CD4-positive, alpha-beta T cell treated with Interferon alpha-2 for 1 hour (primary cell): ENCODE measurements around the gene FHAD1.
"Not testable (repeated sequence)": the region's sequence is repeated elsewhere in the genome, so short reads cannot be mapped to it uniquely, and the experiment has no call there.

ENCODE experiments used
- DNase-seq, 2 donors: peaks; one replicate each; pipeline ENCODE4 v3.0.0-alpha.2; 2020 to 2022

FHAD1 gene

DNA sequence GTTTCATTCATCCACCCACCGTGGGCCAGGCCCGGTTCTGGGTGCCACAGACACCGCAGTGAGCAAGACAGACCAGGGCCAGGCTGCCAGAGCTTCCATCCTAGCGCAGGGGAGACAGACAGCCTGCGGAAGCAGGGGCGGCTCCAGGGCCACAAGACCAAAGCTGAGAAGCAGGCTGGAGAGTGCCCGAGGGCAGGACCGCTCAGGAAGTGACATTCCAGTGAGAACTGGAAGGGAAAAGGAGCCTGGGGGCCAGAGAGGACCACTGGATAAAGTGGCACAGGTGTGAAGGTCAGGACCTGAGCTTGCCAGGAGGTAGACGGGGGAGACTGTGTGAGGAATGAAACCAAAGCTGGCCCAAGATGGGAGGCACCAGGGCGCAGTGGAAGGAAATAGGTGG lies 103.1 kb downstream of the FHAD1 start:
- no peak for DNase-seq

DNA sequence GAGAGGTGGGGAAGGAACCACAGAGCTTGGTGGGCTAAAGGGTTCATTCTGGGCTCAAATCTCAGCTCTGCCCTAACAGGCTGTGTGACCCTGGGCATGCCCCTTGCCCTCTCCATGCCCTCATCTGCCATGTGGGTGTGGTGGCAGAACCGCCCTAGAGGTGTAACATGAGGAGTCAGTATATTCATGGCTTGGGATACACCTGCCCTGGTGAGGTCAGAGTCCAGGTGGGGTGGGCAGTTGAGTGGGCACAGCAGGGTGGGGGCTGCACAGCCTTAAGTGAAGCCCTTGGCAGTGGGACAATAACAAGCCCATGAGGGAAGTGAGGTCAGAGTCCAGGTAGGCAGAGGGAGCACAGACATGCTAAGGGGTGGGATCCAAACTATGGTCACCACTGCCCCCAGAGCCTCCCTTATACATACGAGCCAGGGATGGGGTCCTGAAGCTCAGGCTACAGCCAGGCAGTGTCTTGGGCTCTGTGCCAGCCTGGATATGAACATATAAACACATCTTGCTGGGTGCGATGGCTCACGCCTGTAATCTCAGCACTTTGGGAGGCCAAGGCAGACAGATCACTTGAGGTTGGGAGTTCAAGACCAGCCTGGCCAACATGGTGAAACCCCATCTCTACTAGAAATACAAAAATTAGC lies 103.7 kb downstream of the FHAD1 start:
- DNase-seq, result no peak

DNA sequence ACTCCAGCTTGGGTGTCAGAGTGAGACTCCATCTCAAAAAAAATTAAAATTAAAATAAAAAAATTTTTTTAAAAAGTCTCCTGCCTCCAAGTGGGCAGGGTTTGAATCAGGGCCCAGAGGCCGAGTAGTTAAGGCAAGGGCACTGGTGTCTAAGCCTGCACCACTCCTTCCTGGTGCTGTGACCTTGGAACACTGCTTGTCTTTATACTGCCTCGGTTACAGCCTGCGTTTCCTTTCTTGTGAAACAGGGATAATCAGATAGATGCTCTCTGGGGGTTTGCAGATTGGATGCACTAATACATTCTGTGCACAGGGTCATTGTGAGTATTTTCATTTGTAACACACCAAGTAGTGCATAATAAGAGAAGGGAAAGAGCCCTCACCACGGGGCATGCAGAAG lies 104.3 kb downstream of the FHAD1 start:
- DNase-seq, result no peak

DNA sequence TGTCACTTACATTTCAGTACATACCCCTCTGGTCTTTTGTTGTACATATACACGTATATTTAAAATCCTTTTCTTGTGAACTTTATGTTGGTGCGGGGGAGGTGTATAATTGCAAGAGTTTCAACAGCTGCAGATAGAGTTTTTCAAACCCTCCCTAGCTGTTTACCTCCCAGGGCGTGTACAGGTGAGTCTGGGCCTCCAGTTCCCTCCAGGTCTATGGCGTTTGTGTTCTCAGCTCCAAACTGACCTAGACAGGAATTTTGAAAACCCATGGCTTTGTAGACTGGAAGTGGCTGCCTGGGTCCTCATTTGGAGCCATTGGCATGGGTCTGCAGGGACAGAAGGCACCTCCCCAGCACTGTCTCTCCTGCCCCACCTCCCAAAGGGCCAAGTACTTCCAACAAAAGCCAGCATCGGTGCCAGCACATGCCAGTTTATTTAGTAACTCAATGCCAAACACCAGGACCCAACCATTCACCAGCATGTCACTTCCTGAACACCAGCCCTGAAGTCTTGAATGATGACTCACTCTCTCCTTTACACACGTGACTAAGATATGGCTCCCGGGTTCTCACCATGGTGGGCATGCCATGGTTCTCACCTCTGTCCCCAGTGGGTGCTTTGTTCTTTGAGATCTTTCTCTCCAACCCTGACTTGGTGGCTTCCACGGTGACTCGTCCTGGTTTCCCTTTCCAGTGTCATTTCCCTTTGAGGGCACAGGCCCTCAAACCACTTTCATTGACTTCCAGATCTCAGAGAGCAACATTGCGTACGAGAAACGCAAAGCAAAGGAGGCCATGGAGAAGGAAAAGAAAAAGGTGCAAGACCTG lies 105.3 kb downstream of the FHAD1 start:
- DNase-seq, result peak; percentile 7 to 46

DNA sequence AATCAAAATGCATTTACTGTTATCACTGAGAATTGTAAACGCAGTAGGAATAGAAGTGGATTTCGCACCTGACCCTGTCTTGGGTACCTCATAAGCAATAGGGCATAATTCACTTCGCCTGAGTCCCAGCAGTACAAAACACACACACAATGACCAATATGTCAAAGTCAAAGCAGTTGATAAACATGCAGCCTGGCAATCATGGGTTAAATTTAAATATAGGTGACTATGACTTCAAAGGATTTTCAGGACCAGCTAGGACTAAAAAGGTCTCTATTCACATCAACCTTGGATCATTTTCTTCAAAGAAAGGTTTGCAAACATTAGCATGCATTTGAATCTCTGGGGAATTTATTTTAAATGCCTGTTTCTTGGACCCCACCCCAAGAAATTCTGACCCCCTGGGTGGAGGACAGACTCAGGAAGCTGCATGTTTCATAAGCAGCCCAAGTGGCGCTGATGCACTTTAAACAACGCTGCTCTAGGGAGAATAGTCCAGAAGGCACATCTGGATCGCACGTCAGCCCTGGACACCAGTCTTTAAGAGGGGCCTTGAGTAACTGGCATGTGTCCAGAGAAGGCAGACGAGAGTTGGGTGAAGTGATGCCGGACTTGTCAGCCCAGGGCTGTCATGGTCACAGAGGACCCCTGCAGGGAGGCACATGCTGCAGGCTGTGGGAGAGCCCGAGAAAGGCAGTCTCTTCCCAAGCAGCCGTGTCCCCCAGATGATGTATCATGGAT lies 107.0 kb downstream of the FHAD1 start:
- no peak for DNase-seq

DNA sequence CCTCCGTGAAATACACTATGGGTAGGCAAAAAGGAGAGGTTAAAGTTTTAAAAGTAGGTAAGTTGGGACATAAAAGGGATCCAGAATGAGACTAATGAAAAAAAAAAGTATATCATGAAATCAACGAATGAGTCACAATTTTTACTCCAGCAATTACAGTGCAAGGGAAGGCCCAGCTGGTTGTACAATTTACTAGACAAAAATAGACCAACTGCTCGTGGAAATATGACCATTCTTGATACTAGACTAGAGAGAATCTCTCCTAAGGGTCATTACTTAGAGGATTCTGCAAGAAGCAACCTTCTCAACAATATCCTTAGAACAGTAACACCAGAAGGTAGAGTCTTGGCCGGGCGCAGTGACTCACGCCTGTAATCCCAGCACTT lies 107.5 kb downstream of the FHAD1 start:
- no peak for DNase-seq

DNA sequence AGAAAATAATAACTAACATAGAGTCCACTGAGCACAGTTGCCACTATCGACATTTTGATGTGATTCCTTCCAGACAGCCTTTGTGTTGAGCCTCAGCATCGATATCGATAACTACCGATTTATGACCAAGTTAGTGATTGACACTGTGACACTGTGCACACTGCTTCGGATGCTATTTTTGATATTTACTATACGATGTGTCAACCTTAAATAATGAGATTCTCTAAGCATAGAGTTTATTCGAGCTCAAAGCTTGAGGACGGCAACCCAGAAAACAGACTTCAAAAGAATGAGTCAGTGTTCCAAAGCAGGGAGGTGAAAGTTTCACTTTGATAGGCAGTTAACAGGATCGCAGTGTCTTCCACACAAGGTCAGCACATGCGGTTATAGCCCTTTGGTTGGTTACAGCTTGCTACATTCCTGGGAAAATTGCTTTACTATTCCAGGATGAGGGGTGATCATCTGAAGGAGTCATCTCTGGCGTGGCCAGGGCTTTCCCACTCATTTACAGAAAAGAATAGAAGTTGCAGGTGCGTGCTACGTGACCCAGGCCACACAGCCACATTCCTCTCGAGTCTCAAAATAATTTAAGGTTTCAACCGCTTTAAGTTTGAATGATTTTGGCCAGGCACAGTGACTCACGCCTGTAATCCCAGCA lies 109.1 kb downstream of the FHAD1 start:
- no peak for DNase-seq

DNA sequence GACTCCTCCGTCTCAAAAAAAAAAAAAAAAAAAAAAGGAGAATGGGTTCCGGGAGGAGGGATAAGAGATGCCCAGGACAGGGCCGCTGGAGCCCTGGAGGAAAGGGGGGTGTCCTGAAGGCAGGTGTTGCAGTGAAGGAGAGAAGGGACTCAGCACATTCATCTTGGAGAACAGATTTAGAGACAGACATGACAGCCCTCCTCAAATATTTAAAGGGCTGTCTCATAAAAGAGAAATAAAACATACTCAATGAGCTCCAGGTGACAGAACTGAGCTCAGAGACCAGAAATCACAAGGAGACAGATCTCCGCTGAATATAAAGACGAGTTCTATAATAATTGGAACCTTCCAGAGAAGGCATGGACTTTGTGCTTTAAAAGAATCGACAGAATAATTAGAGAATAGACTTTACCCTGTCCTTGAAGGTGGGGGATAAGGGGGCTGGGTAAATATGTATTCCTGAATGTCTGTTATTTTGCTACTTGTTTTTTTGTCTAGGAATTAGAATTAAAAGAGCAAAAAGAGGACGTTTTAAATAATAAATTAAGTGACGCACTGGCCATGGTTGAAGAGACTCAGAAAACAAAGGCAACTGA lies 110.7 kb downstream of the FHAD1 start:
- no peak for DNase-seq

DNA sequence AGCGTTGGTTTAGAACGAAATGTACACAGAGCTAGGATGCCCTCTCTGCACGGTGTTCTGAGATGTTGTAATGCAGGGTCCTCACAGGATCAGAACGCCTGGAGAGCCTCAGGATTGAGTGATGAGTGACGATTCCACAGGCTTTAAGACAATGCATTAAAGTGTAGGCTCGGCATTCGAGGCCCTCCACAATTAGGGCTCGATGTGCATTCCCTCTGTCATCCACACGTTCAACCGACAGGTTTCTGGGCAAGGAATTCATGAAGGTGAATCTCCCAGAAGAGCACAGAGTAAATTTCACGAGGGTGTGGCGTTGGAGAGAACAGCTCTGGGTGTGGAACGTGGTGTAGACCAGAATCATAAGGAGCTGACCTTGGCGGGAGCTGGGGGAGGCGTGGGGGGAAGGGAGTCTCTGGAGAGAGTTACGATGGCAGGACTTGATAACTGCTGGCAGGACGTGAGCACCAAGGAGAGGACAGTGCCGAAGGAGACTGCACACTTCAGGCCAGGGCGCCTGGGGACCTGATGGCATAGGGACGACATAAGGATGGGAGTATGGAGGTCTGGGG lies 111.6 kb downstream of the FHAD1 start:
- no peak for DNase-seq

DNA sequence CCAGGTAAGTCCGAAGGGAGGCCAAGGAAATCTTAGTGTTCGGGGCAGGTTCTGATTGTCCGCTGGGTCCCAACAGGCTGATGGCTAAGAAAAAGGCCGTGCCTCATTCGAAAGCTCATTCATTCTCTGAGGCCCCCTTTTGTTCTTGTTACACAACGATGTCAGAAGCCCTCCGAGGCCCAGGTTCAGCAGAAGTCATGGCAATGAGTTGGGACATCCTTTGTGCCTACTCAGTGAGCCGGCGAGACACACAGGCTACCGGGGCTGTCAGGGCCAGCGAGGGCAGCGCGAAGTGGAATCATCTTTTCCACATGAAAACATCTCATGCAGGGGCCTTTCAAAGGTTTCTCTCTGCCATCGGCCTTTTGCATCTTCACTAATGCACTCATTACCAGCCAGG lies 113.7 kb downstream of the FHAD1 start:
- DNase-seq, result no peak

DNA sequence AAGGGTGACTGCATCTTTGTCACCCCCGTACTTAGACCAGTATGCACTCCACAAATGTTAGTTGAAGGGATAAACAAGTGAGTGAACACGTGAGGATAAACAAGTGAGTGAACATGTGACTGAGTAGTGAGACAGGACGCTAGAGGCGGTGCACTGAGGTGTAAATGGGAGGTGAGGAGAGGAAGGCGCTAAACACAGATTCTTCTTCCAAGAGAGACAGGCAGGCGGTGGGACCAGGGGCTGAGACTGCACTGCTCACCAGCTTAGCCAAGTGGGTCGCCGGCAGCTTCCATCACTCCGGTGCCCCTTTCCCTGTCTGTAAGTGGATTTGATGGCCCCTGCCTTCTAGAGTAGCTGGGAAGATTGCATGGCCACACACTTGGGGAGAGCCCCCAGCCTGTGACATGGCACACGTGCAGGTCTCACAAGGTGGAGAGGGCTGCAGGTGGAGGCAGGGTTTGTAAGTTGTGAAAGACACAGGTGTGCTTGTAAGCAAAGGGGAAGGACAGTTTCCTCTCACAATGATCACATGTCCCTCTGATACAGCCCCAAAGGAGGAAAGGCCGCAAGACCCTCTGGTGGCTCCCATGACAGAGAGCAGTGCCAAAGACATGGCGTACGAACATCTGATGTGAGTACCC lies 115.2 kb downstream of the FHAD1 start:
- no peak for DNase-seq

DNA sequence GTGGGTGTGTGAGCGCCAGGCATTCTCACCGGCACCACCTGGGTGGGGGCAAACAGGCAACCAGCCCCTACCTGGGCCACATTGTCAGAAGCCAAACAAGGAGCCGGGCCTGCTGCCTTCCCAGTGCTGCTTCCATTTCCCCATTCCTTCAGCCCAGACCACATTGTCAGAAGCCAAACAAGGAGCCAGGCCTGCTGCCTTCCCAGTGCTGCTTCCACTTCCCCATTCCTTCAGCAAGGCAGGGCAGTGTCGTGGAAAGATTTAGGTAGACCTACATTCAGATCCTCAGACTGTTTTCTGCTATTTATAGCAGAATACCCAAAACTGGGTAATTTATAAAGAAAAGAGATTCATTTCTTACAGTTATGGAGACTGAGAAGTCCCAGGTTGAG lies 115.7 kb downstream of the FHAD1 start:
- DNase-seq, result no peak

DNA sequence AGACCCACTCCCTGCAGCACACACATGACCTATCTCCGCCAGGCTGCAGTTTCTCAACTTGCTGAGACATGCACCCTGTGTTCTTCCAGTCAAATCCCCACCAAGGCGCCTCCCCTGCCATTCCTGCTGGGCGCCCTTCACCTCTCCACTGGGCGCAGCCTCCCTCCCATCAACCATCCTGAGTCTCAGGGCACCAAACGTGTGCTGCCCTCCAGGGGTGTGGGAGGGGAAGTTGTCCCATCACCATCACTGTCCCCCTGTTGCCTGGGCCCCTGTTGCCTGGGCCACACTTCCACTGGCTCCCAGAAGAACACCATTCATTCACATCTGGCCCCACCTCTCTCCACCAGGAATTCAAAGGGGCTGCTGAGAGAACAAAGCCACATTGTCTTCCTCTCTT lies 117.7 kb downstream of the FHAD1 start:
- DNase-seq, result peak in 1 of 2 donors; percentile 21

DNA sequence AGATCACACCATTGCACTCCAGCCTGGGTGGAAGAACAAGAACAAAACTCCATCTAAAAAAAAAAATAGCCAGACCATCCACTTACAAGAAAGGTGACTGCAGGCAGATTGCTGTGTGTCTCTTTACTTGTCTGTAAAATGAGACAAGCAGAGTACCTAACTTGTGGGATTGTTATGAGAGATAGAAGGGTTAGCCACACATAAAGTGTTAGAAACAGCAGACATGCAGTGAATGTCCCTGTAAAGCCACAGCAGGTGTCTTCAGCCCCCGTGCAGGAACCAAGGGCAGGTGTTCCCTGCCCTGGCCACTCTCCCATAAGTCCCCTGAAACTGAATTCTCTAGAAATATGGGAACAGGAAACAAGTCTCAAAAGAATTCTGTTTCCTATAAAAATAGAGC lies 121.9 kb downstream of the FHAD1 start:
- DNase-seq, result no peak

DNA sequence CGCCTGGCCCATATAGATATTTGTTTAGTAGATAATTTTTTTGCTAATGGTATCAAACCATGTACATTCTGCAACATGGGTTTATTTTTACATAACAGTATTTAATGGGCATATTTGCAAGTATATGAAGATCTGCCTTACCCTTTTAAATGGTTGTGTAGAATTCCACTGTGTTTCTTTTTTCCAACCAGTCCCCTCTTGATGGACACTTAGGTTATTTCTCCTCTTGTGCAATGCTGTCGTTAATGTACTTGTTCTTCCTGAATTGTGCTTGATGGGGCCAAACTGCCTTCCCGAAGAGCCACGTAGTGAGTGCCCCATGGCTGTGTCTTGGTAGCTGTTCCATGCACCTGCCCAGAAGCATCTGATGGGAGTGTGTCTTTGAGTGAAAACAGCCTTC lies 123.2 kb downstream of the FHAD1 start:
- no peak for DNase-seq

DNA sequence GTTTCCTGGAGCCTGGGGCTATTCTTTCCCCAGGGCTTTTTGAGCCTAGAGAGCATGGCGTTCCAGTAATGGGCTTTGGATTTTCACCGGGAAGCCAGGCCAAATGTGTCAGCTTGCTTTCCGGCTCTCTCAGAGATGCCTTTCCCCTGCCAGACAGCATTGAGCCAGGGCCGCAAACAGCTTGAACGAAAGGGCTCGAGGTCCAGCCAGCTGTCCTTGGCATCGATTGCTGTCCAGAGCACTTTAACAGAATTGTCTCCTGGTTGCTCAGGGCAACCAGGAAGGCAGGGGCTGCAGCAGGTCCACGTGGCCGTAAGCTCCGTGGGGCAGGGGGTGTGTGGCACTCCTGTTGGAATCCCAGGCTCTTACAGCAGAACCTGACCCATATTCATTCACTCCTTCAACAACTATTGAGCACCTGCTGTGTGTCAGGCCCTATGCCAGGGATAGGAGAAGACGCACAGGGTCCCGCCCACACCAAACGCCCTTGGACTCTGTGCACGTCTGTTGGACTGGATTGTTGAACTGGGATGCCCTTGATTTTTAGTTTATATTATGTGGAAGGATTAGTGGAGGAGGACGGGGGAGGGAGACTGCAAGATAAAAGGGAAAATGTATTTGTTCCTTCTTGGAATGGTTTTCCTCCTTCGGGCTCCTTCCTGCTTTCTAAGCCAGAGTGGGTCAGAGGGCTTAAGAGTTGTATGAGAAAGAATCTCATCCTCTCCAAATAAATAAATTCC lies 123.9 kb downstream of the FHAD1 start:
- DNase-seq, result no peak

DNA sequence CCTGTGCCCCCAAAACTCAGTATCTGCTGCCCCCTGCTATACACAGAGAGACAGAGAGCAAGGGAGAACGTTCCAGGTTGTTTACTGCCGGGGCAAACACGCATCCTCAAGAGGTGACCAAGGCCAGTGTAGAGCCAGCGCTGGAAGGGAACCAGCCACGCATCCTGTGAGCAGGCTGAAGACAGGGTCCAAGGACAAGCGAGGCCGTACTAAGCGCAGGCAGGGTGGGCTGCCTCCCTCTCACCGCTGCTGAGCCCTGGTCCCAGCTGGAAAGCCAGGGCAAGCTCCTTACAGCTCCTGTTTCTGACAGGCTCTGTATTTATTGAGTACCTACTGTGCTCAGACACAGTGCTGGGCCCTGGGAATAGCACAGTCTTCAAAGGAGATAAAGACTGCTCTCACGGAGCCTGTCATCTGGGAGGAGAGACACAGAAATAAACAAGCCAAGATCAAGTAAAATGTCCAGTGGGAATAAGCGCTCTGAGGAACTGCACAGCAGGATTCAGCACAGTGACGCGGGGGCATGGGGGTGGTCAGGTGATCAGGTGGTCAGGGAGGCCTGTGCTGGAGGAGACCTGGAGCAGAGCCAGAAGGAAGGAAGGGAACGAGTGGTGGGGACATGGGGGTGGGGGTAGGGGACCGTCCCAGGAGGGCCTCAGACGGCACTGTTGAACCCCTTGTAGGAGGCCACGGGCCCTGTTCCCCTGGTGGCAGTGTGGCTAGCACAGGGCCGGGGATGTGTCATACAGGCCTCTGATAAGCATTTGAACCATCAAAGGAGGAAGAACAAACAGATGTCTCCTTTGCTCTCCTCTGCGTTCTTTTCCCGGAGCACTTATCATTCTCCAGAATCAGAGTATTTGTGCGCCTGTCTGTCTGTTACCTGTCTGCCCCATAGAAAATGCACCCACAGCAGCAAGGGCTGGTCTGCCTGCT lies 124.9 kb downstream of the FHAD1 start:
- DNase-seq, result no peak

DNA sequence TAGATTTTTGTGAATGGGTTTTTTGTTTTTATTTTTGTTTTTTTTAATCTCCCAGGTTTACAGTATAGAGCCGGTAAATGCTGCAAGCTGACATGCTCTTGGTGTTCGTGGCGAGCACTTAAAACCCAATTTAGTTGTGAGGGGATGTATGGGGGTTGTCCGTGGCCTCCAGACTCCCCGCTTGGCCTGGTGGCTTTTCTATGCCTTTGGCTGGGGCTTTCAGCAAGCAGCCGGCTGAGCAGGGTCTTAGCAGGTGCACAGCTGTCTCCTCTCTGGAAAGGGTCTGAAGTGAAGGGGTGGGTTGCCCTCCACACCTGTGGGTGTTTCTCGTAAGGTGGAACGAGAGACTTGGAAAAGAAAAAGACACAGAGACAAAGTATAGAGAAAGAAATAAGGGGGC lies 131.7 kb downstream of the FHAD1 start:
- no peak for DNase-seq

DNA sequence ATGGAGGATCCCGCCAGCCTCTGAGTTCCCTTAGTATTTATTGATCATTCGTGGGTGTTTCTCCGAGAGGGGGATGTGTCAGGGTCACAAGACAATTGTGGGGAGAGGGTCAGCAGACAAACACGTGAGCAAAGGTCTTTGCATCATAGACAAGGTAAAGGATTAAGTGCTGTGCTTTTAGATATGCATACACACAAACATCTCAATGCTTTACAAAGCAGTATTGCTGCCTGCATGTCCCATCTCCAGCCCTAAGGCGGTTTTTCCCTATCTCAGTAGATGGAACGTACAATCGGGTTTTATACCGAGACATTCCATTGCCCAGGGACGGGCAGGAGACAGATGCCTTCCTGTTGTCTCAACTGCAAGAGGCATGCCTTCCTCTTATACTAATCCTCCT lies 132.1 kb downstream of the FHAD1 start:
- DNase-seq, result not testable (repeated sequence)
